HG03354 (cell line): Measurements from ENCODE around the gene GUCA1A.
"Not testable (repeated sequence)": the region's sequence is repeated elsewhere in the genome, so short reads cannot be mapped to it uniquely, and the experiment has no call there.

ENCODE experiments used
- ATAC-seq: cut with Tn5 transposase; IDR thresholded peaks from one replicate; pipeline ENCODE4 v1.9.1; 2021; ENCODE audit warnings: mild to moderate bottlenecking; ENCODE audit not compliant: unreplicated experiment, poor library complexity, severe bottlenecking

Gene GUCA1A

DNA sequence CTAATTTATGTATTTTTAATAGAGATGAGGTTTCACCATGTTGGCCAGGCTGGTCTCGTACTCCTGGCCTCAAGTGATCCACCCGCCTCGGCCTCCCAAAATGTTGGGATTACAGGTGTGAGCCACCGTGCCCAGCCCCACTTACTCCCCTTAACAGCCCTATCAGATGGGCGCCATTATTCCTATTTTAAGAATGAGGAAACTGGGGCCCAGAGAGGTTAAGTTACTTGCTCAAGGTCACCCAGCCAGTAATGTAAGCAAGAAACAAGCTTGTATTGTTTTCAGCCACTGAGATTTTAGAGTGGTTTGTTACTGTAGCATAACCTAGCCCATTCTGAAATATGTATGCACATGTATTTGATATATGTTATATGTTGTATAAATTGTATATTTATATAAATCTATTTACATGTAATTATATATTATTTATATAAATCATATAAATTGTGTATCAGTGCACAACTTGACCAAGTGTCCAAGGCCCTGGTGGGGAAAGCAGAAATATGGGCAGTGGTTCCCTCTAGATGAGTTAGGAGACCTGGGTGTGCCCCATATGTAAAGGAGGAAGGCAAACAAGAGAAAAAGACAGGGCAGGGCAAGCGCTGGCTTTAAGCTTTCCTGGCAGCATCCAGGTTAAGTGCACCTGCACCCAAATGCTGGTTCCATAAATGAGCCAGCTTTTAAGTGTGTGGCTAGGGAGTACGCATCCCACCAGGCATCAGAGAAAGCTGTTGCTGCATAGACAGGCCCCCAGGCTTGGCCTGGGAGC is 1.2 kb upstream of the GUCA1A start:
- no peak for ATAC-seq

- ATAC-seq = no peak
These were observed 2.7 kb downstream of the GUCA1A start for GRCh38 chr6:42175860-42176259.

DNA sequence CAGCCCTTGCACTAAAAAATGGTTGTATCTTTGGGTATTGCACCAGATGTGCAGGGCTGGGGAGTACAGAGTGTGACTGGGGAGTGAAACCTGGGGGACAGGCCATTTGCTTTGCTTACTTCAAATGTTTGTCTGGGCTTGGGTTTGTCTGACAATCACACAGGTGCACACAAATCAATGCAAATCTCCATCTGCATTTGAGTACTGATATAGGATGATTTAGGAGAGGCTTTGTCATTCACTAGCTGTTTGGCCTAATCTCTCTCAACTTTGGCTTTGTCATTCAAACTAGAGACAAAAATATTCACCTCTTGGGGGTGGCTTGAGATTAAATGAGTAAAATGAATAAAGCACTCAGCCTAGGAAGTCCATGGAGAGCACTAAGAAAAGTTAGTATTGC is 3.8 kb downstream of the GUCA1A start:
- ATAC-seq = no peak

DNA sequence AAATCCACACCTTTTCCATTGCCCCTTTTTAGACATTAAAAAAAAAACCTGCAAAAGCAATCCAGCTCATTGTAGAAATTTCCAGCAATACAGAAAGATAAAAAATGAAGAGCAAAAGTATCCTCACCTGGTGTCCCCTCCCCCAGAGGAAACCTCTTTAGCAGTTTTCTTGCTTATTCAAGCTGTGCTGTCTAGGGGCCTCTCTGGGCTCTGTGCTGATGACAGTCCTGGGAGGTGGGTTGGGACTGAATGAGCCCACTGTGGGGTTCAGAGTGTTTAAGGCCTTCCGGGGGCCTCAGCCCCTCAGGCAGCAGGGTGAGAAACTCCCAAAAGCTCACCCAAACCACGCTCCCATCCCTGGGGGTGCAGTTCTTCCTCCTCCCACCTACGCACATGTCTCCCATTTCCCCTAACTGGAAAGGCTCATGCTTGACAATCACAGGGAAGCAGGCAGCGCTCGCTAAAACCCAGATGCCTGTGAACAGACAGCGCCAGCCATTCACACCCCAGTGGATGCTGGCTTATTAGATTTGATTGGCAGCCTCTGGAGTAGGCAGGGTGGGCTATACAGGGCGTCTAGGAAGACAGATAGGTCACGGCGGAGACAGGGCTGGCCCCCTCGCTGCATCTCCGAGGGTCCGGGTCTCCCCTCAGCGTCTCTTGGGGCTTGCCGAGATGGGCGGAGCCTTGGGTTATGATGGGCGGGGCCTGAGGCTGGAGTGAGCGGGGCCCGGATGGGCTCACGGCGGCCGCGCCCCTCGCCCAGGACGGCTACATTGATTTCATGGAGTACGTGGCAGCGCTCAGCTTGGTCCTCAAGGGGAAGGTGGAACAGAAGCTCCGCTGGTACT is 4.6 kb downstream of the GUCA1A start:
- ATAC-seq = no peak

GRCh38 chr6:42179261-42179944 is 6.2 kb downstream of the GUCA1A start:
- no peak for ATAC-seq

GRCh38 chr6:42179945-42180313 is 6.8 kb downstream of the GUCA1A start:
- ATAC-seq = no peak

GRCh38 chr6:42182101-42182500 is 8.9 kb downstream of the GUCA1A start:
- no peak for ATAC-seq

DNA sequence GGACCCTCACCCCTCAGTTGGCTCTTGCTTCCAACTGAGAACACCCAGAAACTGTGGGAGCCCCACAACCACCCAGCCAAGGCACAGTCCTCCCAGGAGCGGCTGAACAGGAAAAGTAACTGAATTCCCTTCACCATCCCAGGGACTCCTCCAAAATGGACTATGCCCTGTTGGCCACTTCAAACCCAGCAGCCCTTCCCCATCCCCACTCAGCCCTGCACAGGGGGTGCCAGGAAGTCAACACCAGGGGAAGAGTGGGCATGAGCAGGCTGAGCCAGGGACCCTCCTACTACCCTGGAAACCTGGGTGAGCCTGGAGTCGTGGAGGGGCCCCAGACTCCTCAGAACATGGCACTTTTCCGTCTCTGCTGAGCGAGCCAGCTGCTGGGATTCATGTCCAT is 11.3 kb downstream of the GUCA1A start:
- ATAC-seq = no peak

DNA sequence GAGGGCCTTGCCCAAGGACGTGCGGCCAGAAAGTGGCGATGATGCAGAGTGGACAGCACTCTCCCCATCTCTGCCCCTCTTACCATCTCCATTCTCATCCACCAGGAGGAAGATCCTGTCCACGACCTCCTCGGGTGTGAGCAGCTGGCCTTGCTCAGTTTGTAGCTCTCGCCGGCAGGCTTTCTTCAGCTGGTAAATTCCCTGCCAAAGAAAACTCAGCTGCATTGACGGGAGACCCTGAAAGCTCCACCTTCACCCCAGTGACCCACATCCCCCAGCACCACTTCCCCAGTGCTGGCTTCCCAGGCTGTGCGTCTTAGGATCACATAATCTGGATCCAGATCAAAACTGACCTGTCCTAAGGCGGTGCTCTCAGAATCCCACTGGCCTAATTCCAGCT is 12.4 kb downstream of the GUCA1A start:
- ATAC-seq = no peak

- no peak for ATAC-seq
These were observed 15.2 kb downstream of the GUCA1A start for GRCh38 chr6:42188406-42188805.

GRCh38 chr6:42190554-42191183 is 17.5 kb downstream of the GUCA1A start:
- no peak for ATAC-seq

- not testable (repeated sequence) for ATAC-seq
These were observed 19.2 kb downstream of the GUCA1A start for GRCh38 chr6:42192385-42192784.

GRCh38 chr6:42193491-42193894 is 20.3 kb downstream of the GUCA1A start:
- no peak for ATAC-seq

DNA sequence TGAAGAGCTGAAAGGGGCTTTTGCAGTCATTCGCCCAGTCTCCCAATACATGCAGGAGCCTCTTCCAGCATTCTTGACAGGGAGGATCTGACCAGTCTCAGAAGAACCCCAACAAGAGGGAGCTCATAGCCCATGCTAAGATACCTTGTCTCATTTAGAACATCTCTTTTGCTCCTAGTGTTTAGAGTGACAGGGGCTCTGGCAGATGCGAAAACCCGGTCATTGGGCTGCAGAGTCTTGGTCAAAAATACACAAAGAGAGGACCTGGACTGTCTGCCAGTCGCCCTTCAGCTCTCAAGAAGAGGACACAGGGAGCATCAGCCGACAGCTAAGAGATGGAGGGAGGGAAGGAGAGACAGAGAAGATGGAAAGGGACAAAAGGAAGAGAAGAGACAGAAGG is 20.9 kb downstream of the GUCA1A start:
- ATAC-seq = no peak

- ATAC-seq = no peak
These were observed 22.3 kb downstream of the GUCA1A start for GRCh38 chr6:42195415-42195814.

DNA sequence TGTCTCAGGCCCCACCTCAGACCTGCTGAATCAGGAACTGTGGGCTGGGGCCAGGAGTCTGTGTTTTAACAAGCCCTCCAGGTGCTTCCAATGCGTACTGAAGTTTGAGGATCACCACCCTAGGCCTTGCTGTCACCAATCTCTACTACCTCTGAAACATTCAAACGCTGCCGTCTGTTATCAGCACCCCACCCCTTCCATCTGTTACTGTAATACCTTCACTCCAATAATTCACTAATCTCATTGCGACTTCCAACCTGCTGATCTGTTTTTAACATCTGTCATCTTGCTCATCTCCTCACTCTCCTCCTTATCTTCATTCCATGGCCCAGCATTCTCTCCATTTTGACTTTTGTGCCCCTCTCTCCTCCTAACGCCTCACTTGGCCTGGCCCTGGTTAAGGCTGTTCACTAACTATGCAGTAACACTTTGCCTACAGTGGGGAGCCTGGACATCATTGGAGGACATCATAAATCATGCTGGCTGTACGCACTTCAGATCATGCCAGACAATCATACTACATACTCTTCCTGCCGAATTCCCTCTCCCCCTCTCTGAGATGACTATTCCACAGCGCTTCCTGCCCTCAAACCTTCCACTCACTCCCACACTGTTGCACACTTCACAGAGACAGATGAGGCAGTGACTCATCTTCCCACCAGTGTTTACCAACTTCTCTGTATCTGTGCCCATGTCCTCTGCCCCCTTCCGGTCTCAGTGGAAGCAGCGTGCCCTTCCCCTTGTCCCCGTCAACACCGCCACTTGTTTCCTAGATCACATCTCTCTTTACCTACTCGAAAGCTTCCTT is 24.6 kb downstream of the GUCA1A start:
- ATAC-seq = no peak

GRCh38 chr6:42199106-42199981 is 26.2 kb downstream of the GUCA1A start:
- ATAC-seq = no peak

DNA sequence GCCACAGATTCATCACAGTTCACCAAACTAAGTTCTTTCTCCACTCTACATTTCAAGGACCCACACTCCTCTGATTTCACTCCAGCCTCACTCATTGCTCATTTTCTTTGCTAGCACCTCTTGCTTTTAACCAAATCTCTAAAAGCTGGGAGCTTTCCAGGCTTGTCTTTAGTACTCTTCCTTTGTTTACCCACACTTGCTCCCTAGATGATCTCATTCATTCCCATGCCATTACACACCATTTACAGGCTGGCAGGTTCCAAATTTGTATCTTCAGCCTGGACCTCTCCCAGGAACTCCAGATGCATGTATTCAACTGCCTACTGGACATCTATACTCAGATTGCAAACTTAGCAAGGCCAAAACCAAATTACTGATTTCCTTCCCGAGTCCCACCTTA is 26.9 kb downstream of the GUCA1A start:
- ATAC-seq = no peak
